ENCODE measurements around the gene OR6S1. TPM values are rescaled to one million over a fixed set of nuclear protein-coding genes. Genes with fewer than 3 reads are reported as not detected.

OR6S1 gene
- total and polyA plus RNA-seq, 2 of the 8 experiments (the other 6 are each of a cell fraction or from before 2014, with no cell fraction given) = not detected

DNA sequence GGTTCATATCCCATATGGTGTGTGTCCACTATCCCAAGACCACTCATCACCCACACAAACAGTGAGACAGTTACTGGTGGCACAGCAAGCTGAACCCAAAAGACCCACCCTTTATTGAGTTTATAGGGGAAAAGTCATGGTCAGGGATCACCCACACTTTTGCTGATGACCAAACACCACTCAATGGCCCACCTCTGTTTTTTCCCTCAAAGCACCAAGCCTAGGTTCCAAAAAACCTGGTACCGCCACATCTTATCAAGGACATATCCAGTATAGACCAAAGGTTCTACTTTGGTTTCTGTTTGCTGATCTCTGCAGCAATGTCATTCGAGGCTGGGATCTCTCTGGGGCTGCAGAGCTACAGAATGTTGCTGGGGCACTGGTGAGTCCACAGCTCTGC, 19.7 kb upstream of the OR6S1 start:
- ChIA-PET CTCF (ENCODE audit: partially characterized antibody) (interaction anchor here (0.6 to 11.5 kb wide), 8 partner anchors 20 to 208 kb away, joined by 3 to 282 read pairs (median 10); partner anchors contain the start of genes ANG and RNASE4), POLR2A (ENCODE audit: partially characterized antibody) (interaction anchor here (1.4 kb wide), 1 partner anchor 22 kb away, joined by 4 read pairs; no protein-coding TSS in a partner anchor)
- Histone ChIP-seq H3K79me1 (ENCODE audit: low read depth, low read length) (no peaks in the 10 kb centered on the region), H3K4me2 (ENCODE audit: insufficient read depth in 1 of 2, low read depth in 2 of 2, low read length in 2 of 2) (no peak overlapping the region; a peak in 1 of 4 replicates), H4K20me1 (replicated peaks in 1 of 2; ENCODE audit: control insufficient read depth in 1 of 2, insufficient read depth in 2 of 2, low read length in 2 of 2) (no peaks in the 10 kb centered on the region), H3K27me3 (replicated peaks in 1 of 4; ENCODE audit: control insufficient read depth in 3 of 4, extremely low read depth in 1 of 4, insufficient read depth in 3 of 4, low read length in 3 of 4) (peaks cover 0 to 12% (median 4%) of the 10 kb centered on the region in 4 experiments; a peak in 4 of 7 replicates), H3K23me2 (ENCODE audit: low read depth, low read length) (peaks cover 8% of the 10 kb centered on the region), H3K9ac (replicated peaks in 1 of 4; ENCODE audit: extremely low read depth in 1 of 4, low read depth in 3 of 4, low read length in 3 of 4) (no peak overlapping the region), H2AK5ac (ENCODE audit: low read depth, low read length) (no peak overlapping the region), H3K36me3 (ENCODE audit: control insufficient read depth in 2 of 4, insufficient read depth in 4 of 4, low read length in 3 of 4) (no peaks in the 10 kb centered on the region), H2BK5ac (ENCODE audit: low read depth, low read length) (no peak overlapping the region), H3K79me2 (ENCODE audit: control insufficient read depth in 1 of 2, insufficient read depth in 2 of 2, low read length in 2 of 2) (no peaks in the 10 kb centered on the region), H3K14ac (ENCODE audit: insufficient read length) (no peak overlapping the region), H3K23ac (ENCODE audit: insufficient read length) (no peak overlapping the region), H3K4me1 (replicated peaks in 1 of 4; ENCODE audit: control insufficient read depth in 3 of 4, insufficient read depth in 4 of 4, low read length in 3 of 4) (peaks cover 0 to 5% (median 1%) of the 10 kb centered on the region in 4 experiments; a peak in 4 of 7 replicates), H2BK12ac (ENCODE audit: low read depth, low read length) (no peak overlapping the region), H2BK120ac (replicated peaks; ENCODE audit: low read depth, low read length) (no peak overlapping the region), H4K91ac (replicated peaks; ENCODE audit: insufficient read length, low read length) (no peak overlapping the region), H2BK15ac (ENCODE audit: low read length) (no peak overlapping the region), H4K5ac (ENCODE audit: insufficient read length, low read depth, low read length) (no peak overlapping the region), H3K27ac (ENCODE audit: low read depth, low read length) (no peak overlapping the region), H3K9me3 (ENCODE audit: insufficient read depth in 2 of 2, low read depth in 1 of 2, low read length in 1 of 2) (no peaks in the 10 kb centered on the region), H3K56ac (replicated peaks; ENCODE audit: insufficient read length, low read depth, low read length) (no peak overlapping the region), H2BK20ac (ENCODE audit: low read length) (no peak overlapping the region), H3K18ac (ENCODE audit: extremely low read depth, low read length) (no peak overlapping the region), H4K8ac (ENCODE audit: extremely low read depth, insufficient read depth, low read length) (no peak overlapping the region), H2AFZ (ENCODE audit: low read length) (no peak overlapping the region), H3K4me3 (ENCODE audit: extremely low read depth in 1 of 4, insufficient read depth in 2 of 4, low read depth in 3 of 4, low read length in 4 of 4) (no peak overlapping the region), H3K4ac (replicated peaks; ENCODE audit: insufficient read length, low read depth, low read length) (no peak overlapping the region)
- 90% methylated on average over 2 of the region's 2 CpGs; no CpG with 5 or more reads in 1 of the 2 experiments for WGBS, 2 experiments (ENCODE audit: extremely low coverage in 1 of 2, insufficient coverage in 1 of 2, insufficient read length in 1 of 2, insufficient replicate concordance in 2 of 2, low coverage in 1 of 2, low lambda C conversion rate in 2 of 2, missing lambda C conversion rate in 1 of 2)
- FAIRE-seq (no peak), DNase-seq (ENCODE audit: low read depth in 1 of 2, low spot score in 2 of 2) (no peak)
- no peak for TF ChIP-seq TBP (IDR thresholded peaks at IDR 0.05; ENCODE audit: low read depth, low read length)
- no peak for TF ChIP-seq RXRA (IDR thresholded peaks at IDR 0.05; ENCODE audit: insufficient read depth, low read depth, low read length)
- TF ChIP-seq SP2 (IDR thresholded peaks at IDR 0.05; ENCODE audit: low read length) = no peak
- no peak for TF ChIP-seq RAD21 (IDR thresholded peaks at IDR 0.05 in 1 of 2, conservative IDR thresholded peaks at IDR 0.05 in 1 of 2; ENCODE audit: low read depth in 2 of 2, low read length in 2 of 2)
- no peak for TF ChIP-seq CREB1 (IDR thresholded peaks at IDR 0.05)
- TF ChIP-seq NRF1 (IDR thresholded peaks at IDR 0.05; ENCODE audit: low read depth, low read length) = no peak
- TF ChIP-seq GTF2F1 (IDR thresholded peaks at IDR 0.05; ENCODE audit: borderline replicate concordance, low read depth, low read length) = no peak
- no peak for TF ChIP-seq TEAD4 (IDR thresholded peaks at IDR 0.05; ENCODE audit: low read depth, low read length)
- no peak for TF ChIP-seq SRF (IDR thresholded peaks at IDR 0.05; ENCODE audit: low read depth, low read length)
- TF ChIP-seq, protein P1, sequence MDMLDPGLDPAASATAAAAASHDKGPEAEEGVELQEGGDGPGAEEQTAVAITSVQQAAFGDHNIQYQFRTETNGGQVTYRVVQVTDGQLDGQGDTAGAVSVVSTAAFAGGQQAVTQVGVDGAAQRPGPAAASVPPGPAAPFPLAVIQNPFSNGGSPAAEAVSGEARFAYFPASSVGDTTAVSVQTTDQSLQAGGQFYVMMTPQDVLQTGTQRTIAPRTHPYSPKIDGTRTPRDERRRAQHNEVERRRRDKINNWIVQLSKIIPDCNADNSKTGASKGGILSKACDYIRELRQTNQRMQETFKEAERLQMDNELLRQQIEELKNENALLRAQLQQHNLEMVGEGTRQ (IDR thresholded peaks at IDR 0.05; ENCODE audit: low read length) = no peak
- no peak for TF ChIP-seq CTBP2 (IDR thresholded peaks at IDR 0.05; ENCODE audit: borderline replicate concordance, insufficient read depth, insufficient read length, low read length)
- no peak for TF ChIP-seq EZH2 (IDR thresholded peaks at IDR 0.05; ENCODE audit: low read depth, low read length, severe bottlenecking)
- no peak for TF ChIP-seq BCL11A (IDR thresholded peaks at IDR 0.05; ENCODE audit: low read depth in 2 of 2, low read length in 2 of 2)
